ENCODE data around the gene ETFA.

The ETFA gene

GRCh38 chr15:76340198-76340802 is 29.0 kb upstream of the ETFA start:
- no peak for DNase-seq

- DNase-seq: no peak
Observed at GRCh38 chr15:76339305-76340197, 28.3 kb upstream of the ETFA start.

- no peak for DNase-seq
Observed at GRCh38 chr15:76338486-76339304, 27.4 kb upstream of the ETFA start.

GRCh38 chr15:76337696-76338485 is 26.6 kb upstream of the ETFA start:
- no peak for DNase-seq

- no peak for DNase-seq
Observed at GRCh38 chr15:76337059-76337695, 25.9 kb upstream of the ETFA start.

GRCh38 chr15:76336254-76337058 is 25.2 kb upstream of the ETFA start, which contains the start of gene ISL2:
Gene ISL2, plus strand, starts transcription at chr15:76336773. Its CDS starts 111 bp downstream, at chr15:76336884.
- DNase-seq: no peak

GRCh38 chr15:76335307-76336253 is 24.3 kb upstream of the ETFA start:
- DNase-seq: no peak

- DNase-seq: no peak
Observed at GRCh38 chr15:76334438-76335306, 23.4 kb upstream of the ETFA start.

- no peak for DNase-seq
Observed at GRCh38 chr15:76333720-76334437, 22.6 kb upstream of the ETFA start.

- DNase-seq: no peak
Observed at GRCh38 chr15:76333309-76333708, 22.0 kb upstream of the ETFA start.

- DNase-seq: no peak
Observed at GRCh38 chr15:76332796-76333195, 21.5 kb upstream of the ETFA start.

- no peak for DNase-seq
Observed at GRCh38 chr15:76330080-76330680, 18.9 kb upstream of the ETFA start.

GRCh38 chr15:76328958-76329357 is 17.7 kb upstream of the ETFA start:
- DNase-seq: no peak

GRCh38 chr15:76328106-76328696 is 16.9 kb upstream of the ETFA start:
- DNase-seq: no peak

- DNase-seq: no peak
Observed at GRCh38 chr15:76327191-76328105, 16.2 kb upstream of the ETFA start.

GRCh38 chr15:76325704-76326103 is 14.4 kb upstream of the ETFA start:
- no peak for DNase-seq

Measured in DMS153 (cell line).